GM12878 (cell line): ENCODE data around the gene DNAH1. TPM values are rescaled to one million over a fixed set of nuclear protein-coding genes. Genes with fewer than 3 reads are reported as not detected.

ENCODE experiments used
- ATAC-seq: fragments of 200-7000 bp; cut with Tn5 transposase; 3 replicates; pipeline ENCODE4 v1.9.1; 2020; ENCODE audit warnings: mild to moderate bottlenecking, moderate library complexity
- BruUV-seq: library from RNA; stranded (reverse); fragments of 400-500 nt; replicated peaks from 2 replicates; lab custom pipeline; 2021; lab: Mats Ljungman, UMichigan
- CTCF ChIA-PET: fragments of 300-600 bp; sonication (Branson Sonifier 250); formaldehyde crosslinking; extraction: SDS; loops from one replicate; lab custom pipeline; 2021; ENCODE audit warnings: inconsistent platforms; lab: Yijun Ruan, JAX
- POLR2A ChIA-PET: fragments of 350-600 bp; formaldehyde crosslinking; extraction: SDS; loops from one replicate; lab custom pipeline; 2021; ENCODE audit warnings: inconsistent platforms; lab: Charles Lee
- RAD21 ChIA-PET: fragments of 300-600 bp; sonication (Branson Sonifier 250); formaldehyde crosslinking; loops from one replicate; lab custom pipeline; 2023; ENCODE audit warnings: antibody characterized with exemption; ENCODE audit not compliant: unreplicated experiment; lab: Charles Lee
- SMC1A ChIA-PET: fragments of 300-600 bp; sonication (Branson Sonifier 250); formaldehyde crosslinking; loops from one replicate; lab custom pipeline; 2023; ENCODE audit not compliant: unreplicated experiment, uncharacterized antibody; lab: Charles Lee
- DNase-seq: peaks from one replicate; pipeline ENCODE4 v3.0.0-alpha.2; 2011; ENCODE audit warnings: low read depth, low spot score
- FAIRE-seq: peaks from 3 replicates; lab custom pipeline; 2011; peaks lifted over from hg19 to GRCh38; lab: Jason Lieb, UNC
- H2AFZ ChIP-seq: 2 replicates; pipeline ENCODE4 v1.6.0; 2011; ENCODE audit warnings: low read depth, low read length, control low read depth; ENCODE audit not compliant: control insufficient read depth
- H3K27ac ChIP-seq: 2 replicates; pipeline ENCODE4 v1.5.1; 2011; ENCODE audit warnings: control low read depth; ENCODE audit not compliant: control insufficient read depth, insufficient read depth
- H3K27me3 ChIP-seq, 2 experiments: replicated peaks in 1 of 2; 2 replicates each; pipeline versions ENCODE4 v1.6.0 to v1.6.1; 2011; ENCODE audit warnings: low read length in 1 of 2; ENCODE audit not compliant: control insufficient read depth in 2 of 2, insufficient read depth in 2 of 2
- H3K36me3 ChIP-seq, 2 experiments: 2 replicates each; pipeline ENCODE4 v1.5.1; 2011; ENCODE audit warnings: low read length in 1 of 2; ENCODE audit not compliant: control insufficient read depth in 2 of 2, insufficient read depth in 2 of 2
- H3K4me1 ChIP-seq: 2 replicates; pipeline ENCODE4 v1.6.1; 2011; ENCODE audit warnings: mild to moderate bottlenecking, low read length, moderate library complexity, mixed read lengths; ENCODE audit not compliant: control insufficient read depth, insufficient read depth
- H3K4me2 ChIP-seq: 2 replicates; pipeline ENCODE4 v1.6.0; 2011; ENCODE audit warnings: control low read depth; ENCODE audit not compliant: control insufficient read depth, insufficient read depth
- H3K4me3 ChIP-seq: fragments of 200-600 bp; sonication (generic); 2 replicates; pipeline ENCODE4 v1.5.1; 2016
- H3K79me2 ChIP-seq: 2 replicates; pipeline ENCODE4 v1.6.0; 2011; ENCODE audit warnings: low read length; ENCODE audit not compliant: control insufficient read depth, insufficient read depth
- H3K9ac ChIP-seq: 2 replicates; pipeline ENCODE4 v1.8.0; 2011; ENCODE audit warnings: low read length, control low read depth, mixed read lengths; ENCODE audit not compliant: control insufficient read depth, insufficient read depth
- H3K9me3 ChIP-seq: replicated peaks from 3 replicates; pipeline ENCODE4 v1.5.1; 2011; ENCODE audit warnings: mild to moderate bottlenecking, low read length; ENCODE audit not compliant: control insufficient read depth, insufficient read depth
- H4K20me1 ChIP-seq: 2 replicates; pipeline ENCODE4 v1.6.0; 2011; ENCODE audit not compliant: control insufficient read depth, insufficient read depth
- CHD2 ChIP-seq: IDR thresholded peaks from 2 replicates; pipeline ENCODE4 v1.6.1; 2011; ENCODE audit warnings: low read depth, low read length, improper control_type of control experiment, borderline replicate concordance
- FOS ChIP-seq: IDR thresholded peaks from 3 replicates; pipeline ENCODE4 v1.6.1; 2011; ENCODE audit warnings: borderline replicate concordance; ENCODE audit not compliant: insufficient read length; ENCODE audit errors: extremely low read depth
- MLLT1 ChIP-seq: fragments of 450-650 bp; IDR thresholded peaks from 2 replicates; pipeline ENCODE4 v1.6.1; 2016; ENCODE audit warnings: mild to moderate bottlenecking
- NBN ChIP-seq: fragments of 450-650 bp; IDR thresholded peaks from 2 replicates; pipeline ENCODE4 v1.6.1; 2016
- ZBED1 ChIP-seq: IDR thresholded peaks from 2 replicates; pipeline ENCODE4 v1.6.1; 2016; ENCODE audit warnings: borderline replicate concordance
- ZBTB4 ChIP-seq: fragments of 450-650 bp; formaldehyde crosslinking; IDR thresholded peaks from 2 replicates; pipeline ENCODE4 v1.4.0; 2022; ENCODE audit warnings: mild to moderate bottlenecking, moderate library complexity
- ZNF207 ChIP-seq: fragments of 450-650 bp; IDR thresholded peaks from 2 replicates; pipeline ENCODE4 v1.6.1; 2014; ENCODE audit warnings: antibody characterized with exemption, mild to moderate bottlenecking, borderline replicate concordance
- WGBS: methylation state at CpG from one replicate; pipeline ENCODE4 v1.1.6; 2016; ENCODE audit warnings: low lambda C conversion rate; ENCODE audit not compliant: insufficient replicate concordance, insufficient coverage; ENCODE audit errors: missing lambda C conversion rate; 5-methylcytosine and 5-hydroxymethylcytosine counted together
- in situ Hi-C: fragments of 300-500 bp; cut with MboI; formaldehyde crosslinking; loops from 9 replicates; pipeline ENCODE4 v1.14.3; 2018; ENCODE audit warnings: mixed read lengths
- intact Hi-C: fragments of 100-400 bp; cut with micrococcal nuclease; formaldehyde crosslinking; loops from one replicate; pipeline ENCODE4 v1.14.2; 2022; ENCODE audit not compliant: unreplicated experiment
- polyA plus RNA-seq, 11 experiments: library from polyadenylated mRNA; depleted of rRNA in 4 of 11; unstranded in 6 of 11; stranded (reverse) in 5 of 11; fragments of >200 nt; fragmentation: Nextera tagmentation in 4 of 11; fragmentation: Illumina TruSeq in 1 of 11; extraction: Ambion mirVana in 4 of 11; extraction: Trizol in 1 of 11; gene quantifications; 1 replicate in 1 of 11; 2 replicates in 10 of 11; pipeline versions ENCODE4 v1.2.1 to v1.2.3, GENCODE V29; 2011 to 2016; ENCODE audit warnings: inconsistent platforms in 2 of 11, missing spikeins in 2 of 11, low read depth in 1 of 11
- total RNA-seq, 4 experiments: library from RNA; depleted of rRNA in 3 of 4; stranded (reverse); fragments of >200 nt in 3 of 4; fragmentation: Illumina TruSeq in 1 of 4; extraction: Trizol in 1 of 4; gene quantifications; 2 replicates each; pipeline versions ENCODE4 v1.2.1 to v1.2.3, GENCODE V29; 2013 to 2021

The DNAH1 gene
- total and polyA plus RNA-seq, 10 of the 15 experiments (the other 5 are each of a cell fraction or from before 2014, with no cell fraction given), result 0.31 to 5.8 (median 2.7) TPM

- no peak for TF ChIP-seq ZBTB4 (CRISPR knock-in tag)
Measured at GRCh38 chr3:52385157-52385556, 69.0 kb downstream of the DNAH1 start (continued).

GRCh38 chr3:52387481-52387880, 71.4 kb downstream of the DNAH1 start:
- no peak overlapping the region for H3K27ac ChIP-seq
- no peaks in the 10 kb centered on the region for H4K20me1 ChIP-seq
- SMC1A ChIA-PET, result interaction anchor here (2.0 kb wide), 1 partner anchor 49 kb away, joined by 4 read pairs; no protein-coding TSS in a partner anchor
- FAIRE-seq (no peak), DNase-seq (no peak), ATAC-seq (no peak)
- no peaks in the 10 kb centered on the region for H3K79me2 ChIP-seq
- WGBS, result 20% methylated on average over 2 of the region's 2 CpGs
- H3K9me3 ChIP-seq, result no peaks in the 10 kb centered on the region
- in situ Hi-C loops (no loop called here), intact Hi-C loops (no loop called here)
- no peaks in the 10 kb centered on the region for H3K27me3 ChIP-seq
- RAD21 ChIA-PET, result interaction anchor here (1.4 kb wide), 1 partner anchor 98 kb away, joined by 4 read pairs; no protein-coding TSS in a partner anchor
- TF ChIP-seq CHD2 (no peak), NBN (no peak), ZNF207 (no peak), MLLT1 (no peak), ZBED1 (no peak), FOS (no peak)
- no peaks in the 10 kb centered on the region; the same call in 1 of the 2 replicates for H3K4me1 ChIP-seq
- no peak overlapping the region for H2AFZ ChIP-seq
- H3K36me3 ChIP-seq, result no peaks in the 10 kb centered on the region
- no peak overlapping the region for H3K4me3 ChIP-seq
- BruUV-seq, result no TSS peak
- no peak overlapping the region for H3K9ac ChIP-seq
- no peak overlapping the region for H3K4me2 ChIP-seq
- POLR2A ChIA-PET, result no interaction called here
- CTCF ChIA-PET, result interaction anchor here (1.0 to 1.3 kb wide), 3 partner anchors 20 to 49 kb away, joined by 3 to 4 read pairs (median 4); no protein-coding TSS in a partner anchor
